Measurements from ENCODE around the gene CHRM3. TPM values are rescaled to one million over a fixed set of nuclear protein-coding genes. Genes with fewer than 3 reads are reported as not detected.

CHRM3 gene
- polyA plus RNA-seq, 2 of the 4 experiments (the other 2 are of a cell fraction): 0.01 to 0.03 TPM

DNA sequence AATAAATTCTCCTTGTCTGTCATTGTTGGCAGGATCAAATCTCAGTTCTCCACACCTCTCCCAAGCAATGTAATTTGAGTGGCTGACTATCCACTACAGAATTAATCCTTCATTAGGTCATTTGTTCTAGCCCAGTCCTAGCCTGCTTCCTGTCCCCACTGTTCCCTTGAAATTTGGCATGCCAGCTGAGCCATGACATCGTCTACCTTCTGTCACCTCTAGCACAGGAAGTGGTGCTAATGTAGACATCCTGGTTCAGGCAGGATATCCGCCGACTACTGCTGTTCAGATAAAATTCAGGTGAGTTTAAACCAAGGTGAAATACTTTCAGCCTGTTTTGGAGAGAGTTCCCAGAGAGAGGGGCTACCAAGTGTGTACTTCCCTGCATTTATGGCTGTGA is 5.9 kb downstream of the CHRM3 start:
- POLR2A ChIA-PET: no interaction called here
- ATAC-seq (no peak), FAIRE-seq (no peak), DNase-seq (ENCODE audit: low read depth in 1 of 2, low spot score in 1 of 2) (no peak)
- 30% methylated on average over 3 of the region's 3 CpGs for WGBS (ENCODE audit: missing lambda C conversion rate)
- Histone ChIP-seq H3K27ac (no peak overlapping the region), H3K9me3 (no peaks in the 10 kb centered on the region), H3K4me1 (peaks cover 8% of the 10 kb centered on the region; the same call in 1 of the 3 replicates), H3K4me3 (no peak overlapping the region), H3K4me2 (no peak overlapping the region)
- TF ChIP-seq SREBF2 (IDR thresholded peaks at IDR 0.05): no peak
- no peak for TF ChIP-seq MYC (IDR thresholded peaks at IDR 0.05; ENCODE audit: borderline replicate concordance, low read length)
- no peak for TF ChIP-seq ESRRA (IDR thresholded peaks at IDR 0.05; ENCODE audit: borderline replicate concordance, low read length)
- no peak for TF ChIP-seq HDAC2 (IDR thresholded peaks at IDR 0.05)
- no peak for TF ChIP-seq FOXS1 (CRISPR knock-in tag; IDR thresholded peaks at IDR 0.05)
- TF ChIP-seq CHD4 (IDR thresholded peaks at IDR 0.05; ENCODE audit: borderline replicate concordance): no peak
- TF ChIP-seq, protein P1, sequence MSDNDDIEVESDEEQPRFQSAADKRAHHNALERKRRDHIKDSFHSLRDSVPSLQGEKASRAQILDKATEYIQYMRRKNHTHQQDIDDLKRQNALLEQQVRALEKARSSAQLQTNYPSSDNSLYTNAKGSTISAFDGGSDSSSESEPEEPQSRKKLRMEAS (IDR thresholded peaks at IDR 0.05): no peak
- TF ChIP-seq MAFK (IDR thresholded peaks at IDR 0.05; ENCODE audit: partially characterized antibody): no peak
- no peak for TF ChIP-seq CBX2 (IDR thresholded peaks at IDR 0.05; ENCODE audit: borderline replicate concordance, low read depth)
- no peak for TF ChIP-seq CEBPB (IDR thresholded peaks at IDR 0.05)
- no peak for TF ChIP-seq CTCF (IDR thresholded peaks at IDR 0.05)
- no peak for TF ChIP-seq RAD21 (conservative IDR thresholded peaks at IDR 0.05 in 1 of 2, IDR thresholded peaks at IDR 0.05 in 1 of 2)
- TF ChIP-seq HOXA7 (CRISPR knock-in tag; IDR thresholded peaks at IDR 0.05): no peak
- TF ChIP-seq ZNF302 (CRISPR knock-in tag; IDR thresholded peaks at IDR 0.05): no peak
- TF ChIP-seq NPAS2 (CRISPR knock-in tag; IDR thresholded peaks at IDR 0.05; ENCODE audit: borderline replicate concordance): no peak
- no peak for TF ChIP-seq FOSL2 (IDR thresholded peaks at IDR 0.05)
- no peak for TF ChIP-seq FOSL2 (CRISPR knock-in tag; IDR thresholded peaks at IDR 0.05)
- no peak for TF ChIP-seq CBX8 (IDR thresholded peaks at IDR 0.05)
- no peak for TF ChIP-seq ZSCAN20 (CRISPR knock-in tag; IDR thresholded peaks at IDR 0.05)
- no peak for TF ChIP-seq KDM5A (IDR thresholded peaks at IDR 0.05)
- TF ChIP-seq TP53 (CRISPR knock-in tag; IDR thresholded peaks at IDR 0.05): no peak
- CTCF ChIA-PET: interaction anchor here (1.4 to 2.3 kb wide), 3 partner anchors 12 to 506 kb away, joined by 4 to 6 read pairs (median 5); no protein-coding TSS in a partner anchor

GRCh38 chr1:239394107-239394506 is 7.7 kb downstream of the CHRM3 start:
- DNase-seq (ENCODE audit: low read depth in 1 of 2, low spot score in 1 of 2) (no peak), ATAC-seq (no peak), FAIRE-seq (no peak)
- no peaks in the 10 kb centered on the region for H3K9me3 ChIP-seq
- H3K27ac ChIP-seq: no peak overlapping the region
- ChIA-PET POLR2A (no interaction called here), CTCF (no interaction called here)
- H3K4me2 ChIP-seq: no peak overlapping the region
- no peak overlapping the region for H3K4me3 ChIP-seq
- TF ChIP-seq NPAS2 (CRISPR knock-in tag; IDR thresholded peaks at IDR 0.05; ENCODE audit: borderline replicate concordance): no peak
- TF ChIP-seq MYC (IDR thresholded peaks at IDR 0.05; ENCODE audit: borderline replicate concordance, low read length): no peak
- TF ChIP-seq CBX2 (IDR thresholded peaks at IDR 0.05; ENCODE audit: borderline replicate concordance, low read depth): no peak
- TF ChIP-seq FOSB (CRISPR knock-in tag; IDR thresholded peaks at IDR 0.05): no peak
- TF ChIP-seq RARB (CRISPR knock-in tag; IDR thresholded peaks at IDR 0.05): no peak
- no peak for TF ChIP-seq KDM1A (IDR thresholded peaks at IDR 0.05; ENCODE audit: low read depth)
- WGBS (ENCODE audit: missing lambda C conversion rate): 4% methylated on average over 2 of the region's 2 CpGs
- no peaks in the 10 kb centered on the region for H3K4me1 ChIP-seq

GRCh38 chr1:239413916-239414315 is 27.5 kb downstream of the CHRM3 start:
- POLR2A ChIA-PET: no interaction called here
- TF ChIP-seq POLR2A (IDR thresholded peaks at IDR 0.05; ENCODE audit: low read length): no peak
- no peak for TF ChIP-seq E2F6 (IDR thresholded peaks at IDR 0.05; ENCODE audit: borderline replicate concordance, low read depth)
- TF ChIP-seq HMGXB4 (CRISPR knock-in tag; IDR thresholded peaks at IDR 0.05; ENCODE audit: borderline replicate concordance): no peak
- TF ChIP-seq CHD4 (IDR thresholded peaks at IDR 0.05; ENCODE audit: borderline replicate concordance): no peak
- no peak for TF ChIP-seq RAD21 (conservative IDR thresholded peaks at IDR 0.05 in 1 of 2, IDR thresholded peaks at IDR 0.05 in 1 of 2)
- no peak for TF ChIP-seq PHF8 (IDR thresholded peaks at IDR 0.05; ENCODE audit: borderline replicate concordance, low read depth)
- TF ChIP-seq NPAS2 (CRISPR knock-in tag; IDR thresholded peaks at IDR 0.05; ENCODE audit: borderline replicate concordance): no peak
- TF ChIP-seq RFX5 (IDR thresholded peaks at IDR 0.05): no peak
- TF ChIP-seq KDM5A (IDR thresholded peaks at IDR 0.05): no peak
- DNase-seq (ENCODE audit: low read depth in 1 of 2, low spot score in 1 of 2): no peak
- Histone ChIP-seq H3K4me3 (no peak overlapping the region), H3K9me3 (no peaks in the 10 kb centered on the region), H3K4me1 (no peaks in the 10 kb centered on the region), H3K27ac (no peak overlapping the region), H3K4me2 (no peak overlapping the region)
- CTCF ChIA-PET: no interaction called here
- 49% methylated on average over 6 of the region's 6 CpGs for WGBS (ENCODE audit: missing lambda C conversion rate)
- FAIRE-seq: no peak
- no peak for ATAC-seq

Measured in A549 (cell line).